Measurements from ENCODE around the gene RAMACL. TPM values are rescaled to one million over a fixed set of nuclear protein-coding genes. Genes with fewer than 3 reads are reported as not detected.
A peak's percentile ranks its signal among the peaks of the same experiment; 100 is the strongest.

The RAMACL gene
- total and polyA plus RNA-seq, 2 donors (not counting 1 experiment from before 2014, with no cell fraction given), result 2.7 TPM; not detected in 1

DNA sequence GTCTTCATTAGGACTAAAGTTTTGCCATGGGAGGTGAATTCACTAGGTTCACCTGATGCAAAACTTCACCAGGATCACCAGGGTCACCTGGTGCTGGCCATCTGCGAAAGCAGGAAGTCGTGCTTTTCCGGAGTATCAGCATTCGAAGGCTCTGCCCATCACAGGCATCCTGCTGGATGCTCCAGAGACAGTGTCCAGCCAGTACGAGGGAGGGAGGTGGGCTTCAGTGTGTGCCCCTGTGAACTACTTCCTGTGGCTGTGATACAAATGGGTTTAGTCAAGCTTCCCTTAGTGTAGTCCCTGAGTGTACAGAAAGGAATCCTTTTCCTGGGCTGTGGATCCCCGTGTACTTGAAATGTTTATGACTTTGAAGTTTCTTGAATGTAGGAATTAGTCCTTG lies 44.0 kb upstream of the RAMACL start:
- peaks cover 0 to 54% (median 22%) of the 10 kb centered on the region in 4 experiments for H3K27me3 ChIP-seq (replicated peaks in 1 of 4; ENCODE audit: control extremely low read depth in 1 of 4, control insufficient read depth in 3 of 4, insufficient read depth in 4 of 4, low read length in 3 of 4)
- no peak overlapping the region for H3K27ac Mint-ChIP-seq
- peaks cover 23% of the 10 kb centered on the region for H3K4me1 Mint-ChIP-seq
- H3K36me3 ChIP-seq (replicated peaks in 1 of 2; ENCODE audit: control extremely low read depth in 1 of 2, control insufficient read depth in 1 of 2, extremely low read depth in 1 of 2, insufficient read depth in 2 of 2, low read length in 1 of 2), result no peaks in the 10 kb centered on the region
- H3K4me3 Mint-ChIP-seq, result no peak overlapping the region
- peaks cover 25% of the 10 kb centered on the region for H3K27me3 Mint-ChIP-seq
- ChIA-PET CTCF (interaction anchor here (0.7 kb wide), 1 partner anchor 144 kb away, joined by 3 read pairs; no protein-coding TSS in a partner anchor), POLR2A (no interaction called here)
- H3K9ac ChIP-seq (ENCODE audit: low read length), result no peak overlapping the region
- H3K9me3 ChIP-seq (ENCODE audit: control extremely low read depth in 1 of 3, control insufficient read depth in 2 of 3, insufficient read depth in 1 of 3, low read length in 2 of 3), result peaks cover 0 to 6% (median 0%) of the 10 kb centered on the region in 3 donors
- no peaks in the 10 kb centered on the region for H4K20me1 ChIP-seq (ENCODE audit: control insufficient read depth, insufficient read depth, low read length, poor library complexity, severe bottlenecking)
- no peak overlapping the region for H3K27ac ChIP-seq (ENCODE audit: low read length in 2 of 2)
- H3K4me2 ChIP-seq (replicated peaks; ENCODE audit: low read depth, low read length, poor library complexity, severe bottlenecking), result no peak overlapping the region
- DNase-seq, result no peak
- no peaks in the 10 kb centered on the region for H3K79me2 ChIP-seq (ENCODE audit: control insufficient read depth, insufficient read depth, low read length)
- no peaks in the 10 kb centered on the region for H3K9me3 Mint-ChIP-seq (ENCODE audit: insufficient read depth)
- no peak overlapping the region for H2AFZ ChIP-seq (ENCODE audit: insufficient read depth, low read depth, low read length, poor library complexity, severe bottlenecking)
- TF ChIP-seq EZH2 (IDR thresholded peaks at IDR 0.05; ENCODE audit: borderline replicate concordance, insufficient read depth, low read depth, low read length, poor library complexity, severe bottlenecking) (no peak), CTCF (IDR thresholded peaks at IDR 0.05) (no peak)
- no peak overlapping the region for H3K4me3 ChIP-seq (ENCODE audit: control extremely low read depth in 1 of 5, extremely low read depth in 1 of 5, insufficient read depth in 1 of 5, low read depth in 2 of 5, low read length in 4 of 5)
- intact Hi-C loops (cut with micrococcal nuclease), result no loop called here
- peaks cover 18 to 19% of the 10 kb centered on the region in 2 donors for H3K4me1 ChIP-seq (ENCODE audit: control insufficient read depth in 2 of 2, insufficient read depth in 2 of 2, low read length in 2 of 2)
- ATAC-seq (ENCODE audit: low read depth), result no peak
- WGBS (ENCODE audit: insufficient coverage), result 95% methylated on average over 6 of the region's 6 CpGs

DNA sequence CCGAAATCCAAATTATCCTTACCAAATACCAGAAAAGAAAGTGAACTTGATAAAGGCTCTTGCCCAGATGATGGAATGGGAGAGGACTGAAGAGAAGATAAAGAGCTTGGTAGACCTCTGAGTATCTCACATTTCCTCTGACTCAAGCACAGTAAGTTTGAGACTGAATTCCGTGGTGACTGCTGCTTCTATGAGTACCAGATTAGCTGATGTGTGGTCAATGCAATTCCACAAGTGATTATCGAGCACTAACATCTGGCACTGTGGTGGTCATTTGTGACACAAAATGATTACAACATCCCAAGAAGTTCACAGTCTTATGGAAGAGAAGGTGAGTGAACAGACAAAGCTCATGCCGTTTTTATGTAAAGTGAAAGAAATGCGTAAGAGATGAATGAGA lies 43.1 kb upstream of the RAMACL start:
- Histone ChIP-seq H3K36me3 (replicated peaks in 1 of 2; ENCODE audit: control extremely low read depth in 1 of 2, control insufficient read depth in 1 of 2, extremely low read depth in 1 of 2, insufficient read depth in 2 of 2, low read length in 1 of 2) (no peaks in the 10 kb centered on the region), H3K4me1 (ENCODE audit: control insufficient read depth in 2 of 2, insufficient read depth in 2 of 2, low read length in 2 of 2) (peaks cover 18 to 19% of the 10 kb centered on the region in 2 donors), H2AFZ (ENCODE audit: insufficient read depth, low read depth, low read length, poor library complexity, severe bottlenecking) (no peak overlapping the region), H3K9me3 (ENCODE audit: control extremely low read depth in 1 of 3, control insufficient read depth in 2 of 3, insufficient read depth in 1 of 3, low read length in 2 of 3) (peaks cover 0 to 6% (median 0%) of the 10 kb centered on the region in 3 donors), H4K20me1 (ENCODE audit: control insufficient read depth, insufficient read depth, low read length, poor library complexity, severe bottlenecking) (no peaks in the 10 kb centered on the region), H3K9ac (ENCODE audit: low read length) (no peak overlapping the region), H3K4me3 (ENCODE audit: control extremely low read depth in 1 of 5, extremely low read depth in 1 of 5, insufficient read depth in 1 of 5, low read depth in 2 of 5, low read length in 4 of 5) (no peak overlapping the region), H3K79me2 (ENCODE audit: control insufficient read depth, insufficient read depth, low read length) (no peaks in the 10 kb centered on the region), H3K27me3 (replicated peaks in 1 of 4; ENCODE audit: control extremely low read depth in 1 of 4, control insufficient read depth in 3 of 4, insufficient read depth in 4 of 4, low read length in 3 of 4) (peaks cover 0 to 49% (median 23%) of the 10 kb centered on the region in 4 experiments), H3K27ac (ENCODE audit: low read length in 2 of 2) (no peak overlapping the region), H3K4me2 (replicated peaks; ENCODE audit: low read depth, low read length, poor library complexity, severe bottlenecking) (no peak overlapping the region)
- Mint-ChIP-seq H3K27me3 (peaks cover 25% of the 10 kb centered on the region), H3K4me1 (peaks cover 23% of the 10 kb centered on the region), H3K9me3 (ENCODE audit: insufficient read depth) (no peaks in the 10 kb centered on the region), H3K4me3 (peak overlapping the region; percentile 37), H3K27ac (no peak overlapping the region)
- POLR2A ChIA-PET, result no interaction called here
- DNase-seq (no peak), ATAC-seq (ENCODE audit: low read depth) (no peak)
- 90% methylated on average over 3 of the region's 5 CpGs for WGBS (ENCODE audit: insufficient coverage)
- no peak for TF ChIP-seq EZH2 (IDR thresholded peaks at IDR 0.05; ENCODE audit: borderline replicate concordance, insufficient read depth, low read depth, low read length, poor library complexity, severe bottlenecking)
- no peak for TF ChIP-seq CTCF (IDR thresholded peaks at IDR 0.05)
- CTCF ChIA-PET, result interaction anchor here (0.7 kb wide), 1 partner anchor 145 kb away, joined by 3 read pairs; no protein-coding TSS in a partner anchor
- intact Hi-C loops (cut with micrococcal nuclease), result loop anchor here (5.0 to 10.0 kb wide), 4 partner anchors 125 to 525 kb away; partner anchors contain the start of gene GPR31
